ENCODE measurements around the gene SLC28A3.

GRCh38 chr9:84297162-84297821, 43.3 kb downstream of the SLC28A3 start:
- no peak for TF ChIP-seq CTCF (IDR thresholded peaks at IDR 0.05; ENCODE audit: control extremely low read depth in 1 of 3, insufficient read depth in 1 of 3, low read depth in 1 of 3, low read length in 3 of 3)
- TF ChIP-seq JUN (IDR thresholded peaks at IDR 0.05; ENCODE audit: low read depth, low read length) = no peak
- TF ChIP-seq E2F6 (IDR thresholded peaks at IDR 0.05) = no peak
- no peak for TF ChIP-seq KDM1A (IDR thresholded peaks at IDR 0.05; ENCODE audit: borderline replicate concordance, low read length)
- TF ChIP-seq EP300 (IDR thresholded peaks at IDR 0.05; ENCODE audit: borderline replicate concordance in 1 of 2, low read depth in 2 of 2, low read length in 2 of 2) = no peak
- no peak for TF ChIP-seq POU5F1 (IDR thresholded peaks at IDR 0.05; ENCODE audit: low read depth, low read length)
- no peak for TF ChIP-seq USF2 (IDR thresholded peaks at IDR 0.05; ENCODE audit: low read length)
